ENCODE data around the gene SPPL3.

- no peak for TF ChIP-seq EZH2phosphoT487 (IDR thresholded peaks at IDR 0.05; ENCODE audit: borderline replicate concordance, low read length)
- TF ChIP-seq, protein P1, sequence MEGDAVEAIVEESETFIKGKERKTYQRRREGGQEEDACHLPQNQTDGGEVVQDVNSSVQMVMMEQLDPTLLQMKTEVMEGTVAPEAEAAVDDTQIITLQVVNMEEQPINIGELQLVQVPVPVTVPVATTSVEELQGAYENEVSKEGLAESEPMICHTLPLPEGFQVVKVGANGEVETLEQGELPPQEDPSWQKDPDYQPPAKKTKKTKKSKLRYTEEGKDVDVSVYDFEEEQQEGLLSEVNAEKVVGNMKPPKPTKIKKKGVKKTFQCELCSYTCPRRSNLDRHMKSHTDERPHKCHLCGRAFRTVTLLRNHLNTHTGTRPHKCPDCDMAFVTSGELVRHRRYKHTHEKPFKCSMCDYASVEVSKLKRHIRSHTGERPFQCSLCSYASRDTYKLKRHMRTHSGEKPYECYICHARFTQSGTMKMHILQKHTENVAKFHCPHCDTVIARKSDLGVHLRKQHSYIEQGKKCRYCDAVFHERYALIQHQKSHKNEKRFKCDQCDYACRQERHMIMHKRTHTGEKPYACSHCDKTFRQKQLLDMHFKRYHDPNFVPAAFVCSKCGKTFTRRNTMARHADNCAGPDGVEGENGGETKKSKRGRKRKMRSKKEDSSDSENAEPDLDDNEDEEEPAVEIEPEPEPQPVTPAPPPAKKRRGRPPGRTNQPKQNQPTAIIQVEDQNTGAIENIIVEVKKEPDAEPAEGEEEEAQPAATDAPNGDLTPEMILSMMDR (IDR thresholded peaks at IDR 0.05; ENCODE audit: low read depth, low read length, poor library complexity, severe bottlenecking) = peak; percentile 66
Observed at GRCh38 chr12:120856980-120857379, 47.2 kb downstream of the SPPL3 start.
